Dermis microvascular lymphatic vessel endothelial cell (primary cell): Measurements from ENCODE around the gene NAPA. TPM values are rescaled to one million over a fixed set of nuclear protein-coding genes. Genes with fewer than 3 reads are reported as not detected.

Experiments used
- DNase-seq, 2 donors: peaks; one replicate each; pipeline versions ENCODE4 v3.0.0 to v3.0.0-alpha.2; 2010; ENCODE audit warnings: low read depth in 2 of 2
- total RNA-seq: library from RNA; depleted of rRNA; stranded (reverse); fragments of >200 nt; gene quantifications from 2 replicates; pipeline ENCODE4 v1.2.1, GENCODE V29; 2014

NAPA gene
- total RNA-seq, 1 donor from 2014 or later: 62.3 TPM

DNA sequence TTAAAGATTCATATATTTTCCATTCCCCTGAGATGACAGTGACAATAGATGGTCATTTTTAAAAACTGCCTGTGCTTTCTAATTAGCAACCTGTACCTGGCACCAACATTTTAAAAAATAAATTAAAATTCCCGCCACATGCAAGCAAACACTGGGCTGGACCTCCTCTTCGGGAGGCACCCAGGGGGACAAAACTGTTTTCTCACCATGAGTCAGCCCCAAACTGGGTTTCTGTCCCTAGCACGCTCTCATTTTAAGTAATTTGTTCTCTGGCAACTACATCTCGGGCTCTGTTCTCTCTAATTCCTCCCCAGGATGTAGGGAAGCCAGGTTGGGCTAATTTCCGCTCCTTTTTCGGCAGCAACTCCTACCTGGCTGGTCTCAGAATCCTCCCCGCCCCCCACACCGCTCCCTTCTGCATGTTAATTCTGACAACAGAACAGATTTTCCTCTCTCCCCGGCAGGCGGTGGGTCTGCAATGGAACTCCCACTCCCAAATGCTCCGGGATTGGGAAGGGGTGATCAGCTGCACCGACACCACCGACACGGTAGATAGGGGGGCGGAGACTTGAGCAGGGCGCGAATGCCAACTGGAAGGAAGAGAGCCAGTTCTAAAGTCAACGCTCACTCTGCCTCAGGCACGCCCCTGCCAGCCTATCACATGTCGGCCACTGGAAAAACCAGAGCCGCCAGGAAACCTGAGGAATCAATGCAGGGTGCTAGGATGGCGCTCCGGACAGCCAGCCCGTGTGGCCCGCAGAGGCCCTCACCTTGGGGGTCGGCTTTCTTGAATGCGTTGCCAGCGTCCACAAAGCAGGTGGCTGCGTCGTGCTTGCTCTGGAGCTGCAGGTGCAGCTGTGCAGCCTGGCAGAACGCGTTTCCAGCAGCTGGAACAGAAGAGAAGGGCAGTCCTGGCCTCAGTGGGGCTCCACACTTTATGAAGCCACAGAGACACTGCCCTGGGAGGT lies 14.7 kb downstream of the NAPA start:
- no peak for DNase-seq

DNA sequence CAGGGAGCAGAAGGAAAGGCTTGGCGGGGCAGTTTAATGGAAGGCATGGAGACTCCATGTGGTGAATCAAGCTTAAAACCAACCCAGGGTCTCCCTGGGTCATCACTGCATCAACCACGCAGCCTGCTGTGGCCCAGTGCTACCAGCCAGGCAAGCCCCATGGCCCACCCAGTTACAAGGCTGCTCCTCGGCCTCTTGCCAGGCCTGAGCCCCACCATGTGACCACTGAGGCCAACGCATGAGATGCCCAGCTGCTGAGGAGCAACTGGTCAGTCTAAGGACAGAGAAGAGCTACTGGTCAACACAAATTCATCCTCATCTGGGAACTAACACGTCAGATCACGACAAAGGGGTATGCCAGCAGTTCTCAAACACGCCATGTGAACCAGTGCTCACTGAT lies 15.5 kb downstream of the NAPA start:
- no peak for DNase-seq

DNA sequence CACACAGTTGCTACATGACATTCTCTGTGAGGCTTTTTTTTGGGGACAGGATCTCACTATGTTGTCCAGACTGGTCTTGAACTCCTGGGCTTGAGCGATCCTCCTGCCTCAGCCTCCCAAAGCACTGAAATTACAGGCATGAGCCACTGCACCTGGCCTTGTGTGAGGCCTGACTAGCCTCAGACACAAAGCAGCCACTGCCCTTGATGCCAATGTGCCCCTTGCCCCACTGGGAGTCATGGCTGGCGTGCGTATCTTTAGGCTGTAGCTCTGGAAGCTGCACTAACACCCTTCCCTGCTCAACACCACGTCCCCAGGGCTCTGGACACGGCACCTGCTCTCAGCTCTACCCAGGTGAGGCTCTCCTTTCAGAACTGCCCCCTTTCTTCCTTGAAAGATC lies 16.3 kb downstream of the NAPA start:
- DNase-seq: no peak

DNA sequence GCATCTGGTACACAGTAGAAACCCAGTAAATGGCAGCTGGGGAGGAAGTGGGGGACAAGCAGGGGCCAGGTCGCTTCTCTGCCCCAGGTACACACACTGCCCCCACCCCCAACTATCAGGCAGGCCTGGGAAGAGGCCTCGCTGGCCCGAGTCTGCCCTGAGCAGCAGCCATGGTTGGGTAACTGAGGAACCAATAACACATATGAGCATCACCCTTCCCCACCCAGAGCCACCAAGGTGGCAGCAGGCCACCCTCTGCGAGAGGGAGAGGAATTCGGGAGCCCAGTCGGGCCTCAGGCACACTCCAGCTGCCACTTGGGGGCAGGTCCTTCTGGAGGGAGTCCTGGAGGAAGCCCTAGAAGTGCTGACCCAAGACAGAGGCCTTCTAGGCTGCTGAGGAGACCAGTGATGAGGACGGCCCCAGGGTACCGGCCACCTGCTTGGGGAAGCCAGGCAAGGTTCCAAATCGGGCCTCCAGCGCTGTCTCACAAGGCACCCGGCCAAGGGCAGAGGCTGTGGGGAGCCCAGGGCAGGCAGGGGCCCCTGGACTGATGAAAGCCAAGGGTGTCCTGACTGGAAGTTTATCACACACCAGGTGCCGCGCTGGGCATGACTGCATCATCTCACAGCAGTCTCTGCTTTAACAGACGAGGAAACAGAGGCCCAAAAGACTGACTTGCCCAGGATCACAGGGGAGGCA lies 16.9 kb downstream of the NAPA start:
- no peak for DNase-seq

DNA sequence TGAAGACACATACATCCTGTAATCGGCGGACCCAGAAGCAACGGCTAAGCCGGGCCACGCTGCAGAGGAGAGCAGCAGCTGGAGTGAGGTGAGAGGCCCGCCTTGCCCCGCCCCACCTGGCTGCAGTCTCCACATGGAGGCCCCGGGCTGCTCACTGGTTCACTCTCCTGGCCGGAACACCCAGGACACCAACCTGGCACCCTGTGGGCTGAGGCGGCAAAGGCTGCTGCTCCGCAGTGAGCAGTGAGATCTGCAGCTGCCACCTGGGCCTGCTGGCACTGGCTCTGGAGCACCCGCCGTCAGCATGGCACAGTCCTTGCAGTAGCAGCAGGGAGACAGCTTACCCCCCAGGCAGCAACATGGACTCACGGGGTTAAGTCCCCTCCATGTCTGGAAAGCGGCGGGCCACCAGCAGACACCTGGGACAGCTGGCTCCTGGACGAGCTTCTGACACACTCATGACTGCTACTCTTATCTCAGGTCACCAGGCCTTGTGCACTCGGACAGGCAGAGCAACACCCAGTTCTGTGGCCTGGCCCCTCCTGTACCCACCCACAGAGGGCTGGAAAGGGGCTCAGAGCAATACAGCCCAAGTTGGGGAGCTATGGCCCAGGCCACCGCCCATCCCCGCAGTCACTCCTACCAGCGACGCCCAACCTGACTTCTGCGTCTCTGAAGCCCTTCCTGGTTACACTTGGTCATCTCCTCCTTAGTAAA lies 17.7 kb downstream of the NAPA start:
- DNase-seq: no peak

- no peak for DNase-seq
These were observed 19.1 kb downstream of the NAPA start for GRCh38 chr19:47495478-47496372.

- DNase-seq: no peak
These were observed 20.1 kb downstream of the NAPA start for GRCh38 chr19:47494729-47495128.

DNA sequence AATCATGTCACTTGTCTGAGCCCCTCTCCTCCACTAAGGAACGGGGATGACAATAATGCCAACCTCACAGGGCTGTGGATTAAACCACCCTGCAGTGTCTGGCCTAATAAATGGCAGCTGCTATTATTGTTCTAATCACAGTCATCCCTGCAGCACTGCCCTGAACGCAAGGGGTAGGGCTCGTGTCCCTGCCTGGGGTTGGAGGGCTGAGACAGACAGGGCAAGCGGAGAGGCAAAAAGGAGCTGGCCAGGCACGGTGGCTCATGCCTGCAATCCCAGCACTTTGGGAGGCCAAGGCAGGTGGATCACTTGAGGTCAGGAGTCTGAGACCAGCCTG lies 20.7 kb downstream of the NAPA start:
- no peak for DNase-seq

DNA sequence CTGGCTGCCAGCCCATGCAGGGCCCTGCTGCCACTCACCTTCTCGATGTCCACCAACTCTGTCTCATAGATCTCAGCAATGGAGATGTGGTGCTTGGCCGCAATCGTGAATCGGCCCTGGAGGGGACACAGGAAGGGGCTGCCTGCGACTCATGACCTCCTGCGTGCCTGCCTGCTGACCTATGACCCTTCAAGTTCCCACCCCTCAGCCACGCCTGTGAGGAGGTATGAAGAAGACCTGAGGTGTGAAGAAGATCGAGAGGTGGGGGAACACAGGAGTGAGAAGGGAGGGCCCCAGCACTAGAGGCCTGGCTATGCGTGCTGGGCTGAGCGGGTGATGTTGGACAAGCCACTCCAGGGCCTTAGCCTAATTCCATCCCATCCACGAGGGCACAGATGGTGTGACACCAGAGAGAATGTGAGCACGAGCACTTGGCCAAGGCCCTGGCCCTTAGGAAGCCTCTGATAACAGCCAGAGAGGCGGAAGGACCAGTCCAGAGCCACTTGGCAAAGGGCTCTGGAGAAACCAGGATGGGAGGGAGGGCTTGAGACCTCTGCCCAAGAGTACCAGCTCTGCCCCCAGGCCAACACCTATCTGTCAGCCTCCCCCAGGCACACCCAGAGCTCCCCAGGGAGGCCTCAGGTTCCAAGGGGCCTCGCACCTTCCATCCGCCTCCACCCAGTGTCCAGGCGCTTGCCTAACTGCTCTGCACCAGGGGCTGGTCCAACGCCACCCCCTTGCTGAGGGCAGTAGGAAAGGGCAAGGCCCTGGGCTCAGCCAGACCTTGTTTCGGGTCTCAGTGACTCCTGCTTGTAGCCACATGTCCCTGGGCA lies 21.3 kb downstream of the NAPA start:
- DNase-seq: no peak

GRCh38 chr19:47492571-47493377 lies 22.1 kb downstream of the NAPA start:
- DNase-seq: no peak

GRCh38 chr19:47492137-47492533 lies 22.7 kb downstream of the NAPA start:
- DNase-seq: no peak

DNA sequence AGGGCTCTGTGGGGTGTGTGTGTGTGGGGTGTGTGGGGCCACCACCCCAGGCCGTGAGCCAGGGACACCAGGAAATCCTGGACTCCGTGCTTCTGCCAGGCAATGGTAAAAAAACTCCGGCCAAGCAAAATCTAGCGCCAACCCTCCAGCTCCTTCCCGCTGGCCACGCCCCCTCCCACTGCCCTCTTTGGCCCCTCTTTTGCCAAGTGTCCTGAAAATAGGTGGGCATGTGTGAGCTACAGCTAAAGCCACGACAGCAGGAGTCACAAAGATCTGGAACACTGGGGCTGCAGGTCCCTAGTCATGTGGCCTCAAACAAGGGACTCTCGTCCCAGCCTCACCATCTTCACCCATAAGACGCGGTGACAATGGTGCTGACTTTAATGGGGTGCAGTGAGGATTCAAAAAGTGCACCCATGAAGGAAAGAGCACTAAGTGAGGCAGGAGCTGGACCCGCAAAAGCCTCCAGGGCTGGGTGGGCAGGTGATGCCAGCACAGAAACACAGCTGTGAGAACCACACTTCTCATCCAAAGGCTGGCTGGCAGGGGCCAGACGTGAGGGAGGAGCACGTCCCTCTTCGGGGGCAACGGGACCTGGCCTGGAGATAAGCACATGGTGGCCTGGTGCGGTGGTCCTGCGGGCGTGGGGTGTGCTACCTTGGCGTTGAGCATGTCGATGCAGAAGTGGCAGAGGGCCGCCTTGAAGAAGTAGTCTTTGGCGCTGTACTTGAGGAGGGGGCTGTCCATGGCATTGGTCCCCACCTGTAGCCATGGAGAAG lies 23.3 kb downstream of the NAPA start:
- no peak for DNase-seq

GRCh38 chr19:47490847-47491246 lies 24.0 kb downstream of the NAPA start:
- no peak for DNase-seq

GRCh38 chr19:47490031-47490430 lies 24.8 kb downstream of the NAPA start:
- DNase-seq: no peak

DNA sequence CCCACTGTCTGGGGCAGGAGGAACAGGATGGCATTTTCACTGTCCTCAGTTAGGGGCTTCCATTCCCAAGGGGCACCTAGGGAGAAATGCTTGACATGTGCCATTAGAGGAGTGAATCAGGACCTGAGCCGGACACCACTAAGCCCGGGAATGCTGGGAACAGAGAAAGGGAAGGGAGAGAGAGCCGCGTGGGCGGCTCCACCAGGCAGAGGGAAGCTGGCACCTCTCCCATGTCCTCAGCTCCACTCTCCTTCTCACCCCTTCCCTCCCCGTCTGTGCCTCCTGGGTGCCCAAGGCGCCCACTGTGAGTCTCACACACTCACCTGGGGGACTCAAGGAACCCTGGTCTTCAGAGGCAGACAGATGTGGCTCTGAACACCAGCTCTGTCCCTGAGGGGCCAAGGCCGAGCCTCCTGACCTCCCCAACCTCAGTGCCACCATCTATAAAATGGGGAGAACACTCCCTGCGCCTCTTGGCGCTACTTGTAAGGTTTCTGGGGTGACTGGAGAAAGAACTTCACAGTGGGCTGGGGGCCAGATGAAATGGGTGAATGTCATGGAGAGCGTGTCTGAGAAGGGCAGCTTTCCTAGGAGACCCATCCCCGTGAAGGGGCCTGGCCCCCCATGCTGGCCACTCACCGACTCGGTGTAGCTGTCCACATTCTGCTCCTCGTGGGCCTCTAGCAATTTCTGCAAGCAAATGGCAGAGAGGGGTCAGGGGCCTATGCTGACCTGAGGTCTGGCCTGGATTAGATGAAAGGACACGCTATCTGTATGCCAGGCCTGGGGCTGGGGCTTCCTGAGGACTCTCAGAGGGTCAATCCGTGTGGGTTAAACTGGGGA lies 25.6 kb downstream of the NAPA start:
- DNase-seq: no peak

DNA sequence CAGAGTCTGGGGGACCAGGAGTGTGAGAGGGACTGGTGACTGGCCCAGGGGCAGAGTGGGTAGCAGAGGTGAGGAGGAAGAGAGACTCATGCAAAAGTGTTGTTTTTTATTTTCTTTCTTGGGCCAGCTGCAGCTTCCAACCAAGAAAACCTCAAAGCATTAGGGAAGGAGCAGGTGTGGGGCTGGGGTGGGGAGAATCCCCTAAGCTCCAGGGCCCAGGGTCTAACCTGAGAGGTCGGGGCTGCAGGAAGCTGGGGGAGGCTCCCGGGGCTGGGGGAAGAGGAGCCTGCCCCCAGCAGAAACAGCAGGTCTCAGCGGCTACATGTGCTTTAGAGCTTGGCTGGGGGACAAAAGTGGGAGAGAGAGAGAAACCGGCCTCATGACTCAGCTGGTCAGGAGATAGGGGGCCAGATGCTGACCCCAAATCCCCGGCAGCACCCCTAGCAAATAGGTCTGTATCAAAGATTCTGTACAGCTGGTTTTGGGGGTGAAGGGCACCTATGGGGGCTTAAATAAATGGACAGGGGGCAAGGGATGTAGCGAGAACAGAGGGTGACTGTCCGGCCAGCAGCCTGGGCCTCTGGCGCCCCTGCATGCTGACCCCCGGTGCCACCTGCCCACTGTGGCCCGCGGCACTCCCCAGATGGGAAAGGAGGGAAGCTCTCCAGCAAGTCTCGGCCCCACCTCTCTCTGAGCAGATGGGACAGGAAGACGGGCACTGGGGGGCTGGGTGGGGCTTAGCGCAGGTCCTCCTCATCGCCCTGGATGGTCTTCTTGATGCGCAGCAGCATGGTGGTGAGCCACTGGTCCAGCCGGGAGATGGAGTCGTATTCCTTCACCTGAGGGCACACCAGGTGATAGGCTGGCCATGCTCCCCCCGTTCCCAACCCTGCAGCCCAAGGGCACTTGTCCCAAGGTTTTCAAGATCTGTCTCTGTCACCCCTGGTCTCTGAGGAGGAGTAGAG lies 27.0 kb downstream of the NAPA start:
- DNase-seq: no peak

GRCh38 chr19:47486900-47487299 lies 28.0 kb downstream of the NAPA start:
- no peak for DNase-seq
